Measurements from ENCODE around the gene TP53TG3C. TPM values are rescaled to one million over a fixed set of nuclear protein-coding genes. Genes with fewer than 3 reads are reported as not detected.
"Not testable (repeated sequence)": the region's sequence is repeated elsewhere in the genome, so short reads cannot be mapped to it uniquely, and the experiment has no call there.

The TP53TG3C gene
- not detected for total RNA-seq

GRCh38 chr16:33193926-33194325 is at the start of gene TP53TG3C:
Gene TP53TG3C, plus strand, starts transcription at chr16:33194226. Its CDS starts 68 bp downstream, at chr16:33194294.
- CTCF ChIA-PET, POLR2A ChIA-PET: not testable (repeated sequence)

Other genes starting within 250 kb of the TP53TG3C start
- not detected for gene TP53TG3E, start 110.1 kb downstream of the TP53TG3C start, total RNA-seq
- gene TP53TG3B, start 166.6 kb downstream of the TP53TG3C start, total RNA-seq, result not detected